Ishikawa (cell line): ENCODE data around the gene EPN2.

Experiments used
- CEBPB ChIP-seq: IDR thresholded peaks from 2 replicates; pipeline ENCODE4 v1.6.1; 2012
- CREB1 ChIP-seq: IDR thresholded peaks from 2 replicates; pipeline ENCODE4 v1.6.1; 2012; ENCODE audit warnings: low read depth
- EGR1 ChIP-seq: IDR thresholded peaks from 2 replicates; pipeline ENCODE4 v1.6.1; 2012
- EP300 ChIP-seq: IDR thresholded peaks from 2 replicates; pipeline ENCODE4 v1.6.1; 2012; ENCODE audit warnings: borderline replicate concordance
- FOXM1 ChIP-seq: IDR thresholded peaks from 2 replicates; pipeline ENCODE4 v1.6.1; 2012; ENCODE audit warnings: low read depth, borderline replicate concordance
- MAX ChIP-seq: IDR thresholded peaks from 2 replicates; pipeline ENCODE4 v1.6.1; 2012
- NFIC ChIP-seq: IDR thresholded peaks from 2 replicates; pipeline ENCODE4 v1.6.1; 2012
- RAD21 ChIP-seq: IDR thresholded peaks from 2 replicates; pipeline ENCODE4 v1.6.1; 2012; ENCODE audit warnings: low read depth
- TAF1 ChIP-seq: IDR thresholded peaks from 2 replicates; pipeline ENCODE4 v1.6.1; 2012; ENCODE audit warnings: low read depth, mild to moderate bottlenecking
- TCF12 ChIP-seq: IDR thresholded peaks from 2 replicates; pipeline ENCODE4 v1.6.1; 2012; ENCODE audit warnings: low read depth
- TEAD4 ChIP-seq: IDR thresholded peaks from 2 replicates; pipeline ENCODE4 v1.6.1; 2012
- YY1 ChIP-seq: IDR thresholded peaks from 2 replicates; pipeline ENCODE4 v1.6.1; 2012; ENCODE audit warnings: low read depth
- ZBTB7A ChIP-seq: IDR thresholded peaks from 2 replicates; pipeline ENCODE4 v1.6.1; 2012; ENCODE audit warnings: low read depth
- TF ChIP-seq, protein P1 (sequence below): IDR thresholded peaks from 2 replicates; pipeline ENCODE4 v1.6.1; 2012; ENCODE audit warnings: low read depth, mild to moderate bottlenecking
- TF ChIP-seq, protein P2 (sequence below): IDR thresholded peaks from 2 replicates; pipeline ENCODE4 v1.6.1; 2012

Gene EPN2

GRCh38 chr17:19264268-19264667 lies 27.1 kb downstream of the EPN2 start:
- TF ChIP-seq RAD21 (no peak), CEBPB (no peak), YY1 (no peak), TAF1 (no peak), EGR1 (no peak), NFIC (no peak), TCF12 (no peak), ZBTB7A (no peak), EP300 (no peak), TEAD4 (no peak)

- TF ChIP-seq, protein P1, sequence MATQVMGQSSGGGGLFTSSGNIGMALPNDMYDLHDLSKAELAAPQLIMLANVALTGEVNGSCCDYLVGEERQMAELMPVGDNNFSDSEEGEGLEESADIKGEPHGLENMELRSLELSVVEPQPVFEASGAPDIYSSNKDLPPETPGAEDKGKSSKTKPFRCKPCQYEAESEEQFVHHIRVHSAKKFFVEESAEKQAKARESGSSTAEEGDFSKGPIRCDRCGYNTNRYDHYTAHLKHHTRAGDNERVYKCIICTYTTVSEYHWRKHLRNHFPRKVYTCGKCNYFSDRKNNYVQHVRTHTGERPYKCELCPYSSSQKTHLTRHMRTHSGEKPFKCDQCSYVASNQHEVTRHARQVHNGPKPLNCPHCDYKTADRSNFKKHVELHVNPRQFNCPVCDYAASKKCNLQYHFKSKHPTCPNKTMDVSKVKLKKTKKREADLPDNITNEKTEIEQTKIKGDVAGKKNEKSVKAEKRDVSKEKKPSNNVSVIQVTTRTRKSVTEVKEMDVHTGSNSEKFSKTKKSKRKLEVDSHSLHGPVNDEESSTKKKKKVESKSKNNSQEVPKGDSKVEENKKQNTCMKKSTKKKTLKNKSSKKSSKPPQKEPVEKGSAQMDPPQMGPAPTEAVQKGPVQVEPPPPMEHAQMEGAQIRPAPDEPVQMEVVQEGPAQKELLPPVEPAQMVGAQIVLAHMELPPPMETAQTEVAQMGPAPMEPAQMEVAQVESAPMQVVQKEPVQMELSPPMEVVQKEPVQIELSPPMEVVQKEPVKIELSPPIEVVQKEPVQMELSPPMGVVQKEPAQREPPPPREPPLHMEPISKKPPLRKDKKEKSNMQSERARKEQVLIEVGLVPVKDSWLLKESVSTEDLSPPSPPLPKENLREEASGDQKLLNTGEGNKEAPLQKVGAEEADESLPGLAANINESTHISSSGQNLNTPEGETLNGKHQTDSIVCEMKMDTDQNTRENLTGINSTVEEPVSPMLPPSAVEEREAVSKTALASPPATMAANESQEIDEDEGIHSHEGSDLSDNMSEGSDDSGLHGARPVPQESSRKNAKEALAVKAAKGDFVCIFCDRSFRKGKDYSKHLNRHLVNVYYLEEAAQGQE = no peak
- TF ChIP-seq RAD21 (no peak), EP300 (no peak), CEBPB (no peak), NFIC (no peak), FOXM1 (no peak)
Measured at GRCh38 chr17:19264681-19265080, 27.5 kb downstream of the EPN2 start.

GRCh38 chr17:19265755-19266154 lies 28.6 kb downstream of the EPN2 start:
- TF ChIP-seq TCF12 = no peak
- no peak for TF ChIP-seq ZBTB7A
- TF ChIP-seq, protein P1 = no peak
- TF ChIP-seq YY1 = no peak
- TF ChIP-seq FOXM1 = no peak
- no peak for TF ChIP-seq CEBPB
- no peak for TF ChIP-seq TEAD4
- TF ChIP-seq RAD21 = no peak
- TF ChIP-seq TAF1 = no peak
- no peak for TF ChIP-seq CREB1
- TF ChIP-seq NFIC = no peak
- TF ChIP-seq EP300 = no peak
- no peak for TF ChIP-seq EGR1
- TF ChIP-seq, protein P2, sequence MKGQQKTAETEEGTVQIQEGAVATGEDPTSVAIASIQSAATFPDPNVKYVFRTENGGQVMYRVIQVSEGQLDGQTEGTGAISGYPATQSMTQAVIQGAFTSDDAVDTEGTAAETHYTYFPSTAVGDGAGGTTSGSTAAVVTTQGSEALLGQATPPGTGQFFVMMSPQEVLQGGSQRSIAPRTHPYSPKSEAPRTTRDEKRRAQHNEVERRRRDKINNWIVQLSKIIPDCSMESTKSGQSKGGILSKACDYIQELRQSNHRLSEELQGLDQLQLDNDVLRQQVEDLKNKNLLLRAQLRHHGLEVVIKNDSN = no peak
- TF ChIP-seq MAX = no peak

DNA sequence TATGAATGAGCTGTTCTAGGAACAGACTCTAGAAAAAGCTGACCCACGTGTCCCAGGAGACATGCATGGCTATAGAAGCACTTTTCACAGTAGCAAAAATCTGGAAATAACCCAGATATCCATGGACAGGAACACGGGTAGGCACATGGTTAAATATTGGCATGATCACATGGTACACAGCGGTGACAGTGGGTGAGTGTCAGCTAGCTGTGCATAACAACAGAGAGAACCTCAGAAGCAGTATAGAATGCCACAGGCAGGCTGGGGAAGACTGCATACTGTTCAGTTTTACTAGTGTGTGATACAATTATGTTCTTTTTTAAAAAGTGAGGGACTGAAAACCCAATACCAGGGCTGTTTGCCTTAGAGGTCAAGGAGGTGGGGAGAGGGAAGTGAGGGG lies 31.4 kb downstream of the EPN2 start:
- TF ChIP-seq TEAD4 = no peak
- TF ChIP-seq MAX = no peak
- TF ChIP-seq ZBTB7A = no peak
- TF ChIP-seq, protein P1 = no peak

- TF ChIP-seq EP300 (no peak), TEAD4 (no peak), ZBTB7A (no peak), TAF1 (no peak), FOXM1 (no peak), CREB1 (no peak), NFIC (no peak)
- TF ChIP-seq, protein P2 = no peak
Measured at GRCh38 chr17:19269106-19269505, 31.9 kb downstream of the EPN2 start.
